Mesenchymal stem cell (in vitro differentiated cells and primary cell): Measurements from ENCODE around the gene CHRM2.
A peak's percentile ranks its signal among the peaks of the same experiment; 100 is the strongest.

Experiments
- DNase-seq: peaks from one replicate; pipeline ENCODE4 v3.0.0-alpha.2; 2013
- H2AFZ ChIP-seq: one replicate; pipeline ENCODE4 v1.6.1; 2013; ENCODE audit warnings: low read depth, mild to moderate bottlenecking, control low read depth, inconsistent platforms, low read length, moderate library complexity
- H2AK5ac ChIP-seq: 2 replicates; pipeline ENCODE4 v1.6.1; 2013; ENCODE audit warnings: low read length, moderate library complexity, mild to moderate bottlenecking, inconsistent platforms; ENCODE audit not compliant: severe bottlenecking
- H2BK120ac ChIP-seq: one replicate; pipeline ENCODE4 v1.6.1; 2013; ENCODE audit warnings: low read depth, mild to moderate bottlenecking, inconsistent platforms, low read length, moderate library complexity
- H2BK12ac ChIP-seq, 2 experiments: one replicate each; pipeline ENCODE4 v1.6.1; 2013; ENCODE audit warnings: inconsistent platforms in 2 of 2, low read length in 2 of 2, mild to moderate bottlenecking in 2 of 2, moderate library complexity in 2 of 2, control low read depth in 1 of 2
- H2BK15ac ChIP-seq: one replicate; pipeline ENCODE4 v1.6.1; 2013; ENCODE audit warnings: mild to moderate bottlenecking, low read depth, inconsistent platforms; ENCODE audit not compliant: poor library complexity, severe bottlenecking
- H2BK5ac ChIP-seq: 2 replicates; pipeline ENCODE4 v1.6.1; 2013; ENCODE audit warnings: low read depth, mild to moderate bottlenecking, low read length, control low read depth, inconsistent platforms; ENCODE audit not compliant: poor library complexity, severe bottlenecking
- H3K14ac ChIP-seq, 2 experiments: one replicate each; pipeline ENCODE4 v1.6.1; 2013; ENCODE audit warnings: inconsistent platforms in 2 of 2, low read length in 2 of 2, control low read depth in 1 of 2, mild to moderate bottlenecking in 1 of 2, moderate library complexity in 1 of 2
- H3K18ac ChIP-seq, 2 experiments: one replicate each; pipeline ENCODE4 v1.6.1; 2013; ENCODE audit warnings: inconsistent platforms in 2 of 2, low read length in 2 of 2, control low read depth in 1 of 2, low read depth in 1 of 2, mild to moderate bottlenecking in 1 of 2
- H3K23ac ChIP-seq, 2 experiments: one replicate each; pipeline ENCODE4 v1.6.1; 2013; ENCODE audit warnings: inconsistent platforms in 2 of 2, low read length in 2 of 2, mild to moderate bottlenecking in 2 of 2, moderate library complexity in 2 of 2, control low read depth in 1 of 2
- H3K27ac ChIP-seq: 2 replicates; pipeline ENCODE4 v1.5.1; 2013; ENCODE audit warnings: mild to moderate bottlenecking, moderate library complexity, low read length, control low read depth, inconsistent platforms; ENCODE audit not compliant: poor library complexity, severe bottlenecking
- H3K27me3 ChIP-seq, 2 experiments: 2 replicates each; pipeline versions ENCODE4 v1.6.1 to v1.7.0; 2013; ENCODE audit warnings: low read length in 2 of 2, mild to moderate bottlenecking in 2 of 2, moderate library complexity in 2 of 2, control low read depth in 1 of 2, inconsistent platforms in 1 of 2; ENCODE audit not compliant: control insufficient read depth in 1 of 2, insufficient read depth in 1 of 2
- H3K36me3 ChIP-seq, 2 experiments: 2 replicates each; pipeline versions ENCODE4 v1.6.1 to v1.7.0; 2013; ENCODE audit warnings: low read length in 2 of 2, control low read depth in 1 of 2, inconsistent platforms in 1 of 2, low read depth in 1 of 2, mild to moderate bottlenecking in 1 of 2; ENCODE audit not compliant: insufficient read depth in 2 of 2, control insufficient read depth in 1 of 2
- H3K4ac ChIP-seq, 2 experiments: one replicate each; pipeline ENCODE4 v1.6.1; 2013; ENCODE audit warnings: inconsistent platforms in 2 of 2, low read length in 2 of 2, mild to moderate bottlenecking in 2 of 2, moderate library complexity in 2 of 2, control low read depth in 1 of 2, low read depth in 1 of 2
- H3K4me1 ChIP-seq: 2 replicates; pipeline ENCODE4 v1.6.1; 2013; ENCODE audit warnings: low read depth, low read length, control low read depth; ENCODE audit not compliant: control insufficient read depth, insufficient read depth
- H3K4me2 ChIP-seq: 2 replicates; pipeline ENCODE4 v1.6.1; 2013; ENCODE audit warnings: low read length, mild to moderate bottlenecking, inconsistent platforms; ENCODE audit not compliant: poor library complexity, severe bottlenecking
- H3K4me3 ChIP-seq, 2 experiments: 2 replicates each; pipeline versions ENCODE4 v1.5.1 to v1.7.0; 2013; ENCODE audit warnings: low read length in 2 of 2, mild to moderate bottlenecking in 2 of 2, control low read depth in 1 of 2, low read depth in 1 of 2; ENCODE audit not compliant: insufficient read depth in 1 of 2
- H3K79me1 ChIP-seq: replicated peaks from 2 replicates; pipeline ENCODE4 v1.6.1; 2013; ENCODE audit warnings: mild to moderate bottlenecking, control low read depth, low read length, inconsistent platforms; ENCODE audit not compliant: poor library complexity, severe bottlenecking
- H3K9ac ChIP-seq: 2 replicates; pipeline ENCODE4 v1.7.0; 2013; ENCODE audit warnings: mild to moderate bottlenecking, low read length, moderate library complexity
- H3K9me3 ChIP-seq: 2 replicates; pipeline ENCODE4 v1.7.0; 2013; ENCODE audit warnings: mild to moderate bottlenecking, low read length; ENCODE audit not compliant: control insufficient read depth
- H4K8ac ChIP-seq: one replicate; pipeline ENCODE4 v1.6.1; 2013; ENCODE audit warnings: inconsistent platforms, mild to moderate bottlenecking, low read length, moderate library complexity
- H4K91ac ChIP-seq: one replicate; pipeline ENCODE4 v1.6.1; 2013; ENCODE audit warnings: mild to moderate bottlenecking, low read length, inconsistent platforms
- WGBS: methylation state at CpG from one replicate; pipeline ENCODE4 v1.1.7; 2013; ENCODE audit warnings: mixed read lengths; 5-methylcytosine and 5-hydroxymethylcytosine counted together

Gene CHRM2

DNA sequence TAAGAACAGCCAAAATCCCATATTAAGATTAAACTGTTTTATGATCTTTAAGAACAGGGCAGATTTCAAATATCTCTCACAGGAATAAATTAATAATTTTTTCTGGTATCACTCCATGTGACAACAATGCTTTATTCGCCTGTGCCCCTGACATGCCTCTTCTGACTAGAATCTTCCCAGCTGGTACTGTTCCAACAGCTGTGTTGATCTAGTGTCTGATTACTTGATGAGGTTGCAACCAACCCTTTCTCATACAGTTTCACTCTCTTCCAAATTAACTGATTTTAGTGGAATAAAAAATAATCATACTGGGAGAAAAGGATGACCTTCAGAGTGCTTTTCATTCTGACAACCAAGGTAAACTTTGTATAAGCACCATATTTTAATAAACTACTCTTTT, 151.9 kb downstream of the CHRM2 start:
- H2BK120ac ChIP-seq, result no peak overlapping the region
- H3K79me1 ChIP-seq, result no peaks in the 10 kb centered on the region
- no peak overlapping the region for H2AK5ac ChIP-seq
- H3K4me3 ChIP-seq, result no peak overlapping the region
- no peak overlapping the region for H2BK5ac ChIP-seq
- H3K9ac ChIP-seq, result no peak overlapping the region
- H4K91ac ChIP-seq, result no peak overlapping the region
- DNase-seq, result no peak
- H3K27ac ChIP-seq, result no peak overlapping the region
- no peak overlapping the region for H3K4me2 ChIP-seq
- H3K27me3 ChIP-seq, result no peaks in the 10 kb centered on the region
- no peaks in the 10 kb centered on the region for H3K4me1 ChIP-seq
- H4K8ac ChIP-seq, result no peak overlapping the region
- no peak overlapping the region for H2BK15ac ChIP-seq
- WGBS, result no CpG with 5 or more reads among the region's 1 CpG
- no peak overlapping the region for H2BK12ac ChIP-seq
- H3K18ac ChIP-seq, result no peak overlapping the region
- H3K9me3 ChIP-seq, result no peaks in the 10 kb centered on the region
- H3K14ac ChIP-seq, result no peak overlapping the region
- no peaks in the 10 kb centered on the region for H3K36me3 ChIP-seq
- H3K4ac ChIP-seq, result no peak overlapping the region
- H2AFZ ChIP-seq, result no peak overlapping the region
- H3K23ac ChIP-seq, result no peak overlapping the region

- H3K36me3 ChIP-seq, result no peaks in the 10 kb centered on the region
- H2AK5ac ChIP-seq, result no peak overlapping the region
- H3K79me1 ChIP-seq, result no peaks in the 10 kb centered on the region
- no peak overlapping the region for H2BK15ac ChIP-seq
- H3K9me3 ChIP-seq, result no peaks in the 10 kb centered on the region
- no peak overlapping the region for H3K14ac ChIP-seq
- H2BK120ac ChIP-seq, result no peak overlapping the region
- H3K27ac ChIP-seq, result no peak overlapping the region
- no peak overlapping the region for H3K18ac ChIP-seq
- H2BK5ac ChIP-seq, result no peak overlapping the region
- H3K4me1 ChIP-seq, result no peaks in the 10 kb centered on the region
- H3K9ac ChIP-seq, result no peak overlapping the region
- 41% methylated on average over 4 of the region's 4 CpGs for WGBS
- peak; percentile 74 for DNase-seq
- no peak overlapping the region for H2AFZ ChIP-seq
- H3K27me3 ChIP-seq, result no peaks in the 10 kb centered on the region
- H2BK12ac ChIP-seq, result no peak overlapping the region
- no peak overlapping the region for H4K8ac ChIP-seq
- no peak overlapping the region for H3K4me3 ChIP-seq
- no peak overlapping the region for H3K4me2 ChIP-seq
- H4K91ac ChIP-seq, result no peak overlapping the region
- no peak overlapping the region for H3K23ac ChIP-seq
- H3K4ac ChIP-seq, result no peak overlapping the region
These were observed 157.2 kb downstream of the CHRM2 start for GRCh38 chr7:137025469-137026175.

- Histone ChIP-seq H3K4ac (no peak overlapping the region), H3K18ac (no peak overlapping the region), H2BK12ac (no peak overlapping the region), H3K79me1 (no peaks in the 10 kb centered on the region), H3K4me3 (no peak overlapping the region), H4K8ac (no peak overlapping the region), H2BK120ac (no peak overlapping the region), H3K36me3 (no peaks in the 10 kb centered on the region), H2BK15ac (no peak overlapping the region), H3K4me1 (no peaks in the 10 kb centered on the region), H3K4me2 (no peak overlapping the region), H3K27me3 (no peaks in the 10 kb centered on the region), H2AFZ (no peak overlapping the region), H2BK5ac (no peak overlapping the region), H3K23ac (no peak overlapping the region), H3K9me3 (no peaks in the 10 kb centered on the region), H3K9ac (no peak overlapping the region), H4K91ac (no peak overlapping the region), H3K27ac (no peak overlapping the region), H2AK5ac (no peak overlapping the region), H3K14ac (no peak overlapping the region)
- no peak for DNase-seq
- WGBS, result no CpG with 5 or more reads among the region's 1 CpG
These were observed 157.7 kb downstream of the CHRM2 start for GRCh38 chr7:137026176-137026500.

- Histone ChIP-seq H3K27me3 (no peaks in the 10 kb centered on the region), H4K8ac (no peak overlapping the region), H3K4me3 (no peak overlapping the region), H2AK5ac (no peak overlapping the region), H3K4me1 (no peaks in the 10 kb centered on the region), H3K18ac (no peak overlapping the region), H2BK120ac (no peak overlapping the region), H3K9me3 (no peaks in the 10 kb centered on the region), H3K79me1 (no peaks in the 10 kb centered on the region), H3K9ac (no peak overlapping the region), H2BK5ac (no peak overlapping the region), H3K4ac (no peak overlapping the region), H2BK15ac (no peak overlapping the region), H3K23ac (no peak overlapping the region), H2BK12ac (no peak overlapping the region), H3K4me2 (no peak overlapping the region), H3K27ac (no peak overlapping the region), H2AFZ (no peak overlapping the region), H4K91ac (no peak overlapping the region), H3K14ac (no peak overlapping the region), H3K36me3 (no peaks in the 10 kb centered on the region)
- DNase-seq, result no peak
- 96% methylated on average over 3 of the region's 4 CpGs for WGBS
These were observed 164.0 kb downstream of the CHRM2 start for GRCh38 chr7:137032436-137032835.
